Measurements from ENCODE around the gene CA7. TPM values are rescaled to one million over a fixed set of nuclear protein-coding genes. Genes with fewer than 3 reads are reported as not detected.
A peak's percentile ranks its signal among the peaks of the same experiment; 100 is the strongest.

CA7 gene
- total RNA-seq, 4 donors from 2014 or later: 0.33 TPM; not detected in 3

DNA sequence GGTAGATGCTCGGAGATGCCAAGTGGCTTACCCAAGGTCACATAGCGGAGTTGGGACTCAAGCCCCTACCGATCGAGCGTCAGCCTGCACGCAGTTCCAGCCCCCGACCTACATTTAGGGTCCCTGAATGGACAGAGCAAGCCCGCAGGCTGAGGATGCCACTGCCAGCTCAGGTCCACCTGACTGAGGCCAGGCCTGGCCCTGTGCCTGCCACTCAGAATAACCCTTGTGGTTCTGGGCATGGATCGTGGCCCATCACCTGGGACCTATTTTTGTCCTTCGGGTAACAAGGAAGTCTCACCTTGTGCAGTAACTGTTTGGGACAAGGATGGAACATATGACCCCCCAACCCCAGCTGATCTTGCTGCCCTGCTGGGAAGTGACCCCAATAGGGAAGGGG lies 57.4 kb downstream of the CA7 start:
- Histone ChIP-seq H3K4me1 (peaks cover 53 to 94% (median 93%) of the 10 kb centered on the region in 4 donors), H3K27me3 (no peaks in the 10 kb centered on the region), H3K9me3 (no peaks in the 10 kb centered on the region), H3K27ac (replicated peaks in 1 of 4) (peak overlapping the region; percentile 86 to 91 (median 90)), H3K36me3 (no peaks in the 10 kb centered on the region), H3K4me3 (no peak overlapping the region)
- no peak for DNase-seq (ENCODE audit: extremely low spot score)
- TF ChIP-seq, protein P1, sequence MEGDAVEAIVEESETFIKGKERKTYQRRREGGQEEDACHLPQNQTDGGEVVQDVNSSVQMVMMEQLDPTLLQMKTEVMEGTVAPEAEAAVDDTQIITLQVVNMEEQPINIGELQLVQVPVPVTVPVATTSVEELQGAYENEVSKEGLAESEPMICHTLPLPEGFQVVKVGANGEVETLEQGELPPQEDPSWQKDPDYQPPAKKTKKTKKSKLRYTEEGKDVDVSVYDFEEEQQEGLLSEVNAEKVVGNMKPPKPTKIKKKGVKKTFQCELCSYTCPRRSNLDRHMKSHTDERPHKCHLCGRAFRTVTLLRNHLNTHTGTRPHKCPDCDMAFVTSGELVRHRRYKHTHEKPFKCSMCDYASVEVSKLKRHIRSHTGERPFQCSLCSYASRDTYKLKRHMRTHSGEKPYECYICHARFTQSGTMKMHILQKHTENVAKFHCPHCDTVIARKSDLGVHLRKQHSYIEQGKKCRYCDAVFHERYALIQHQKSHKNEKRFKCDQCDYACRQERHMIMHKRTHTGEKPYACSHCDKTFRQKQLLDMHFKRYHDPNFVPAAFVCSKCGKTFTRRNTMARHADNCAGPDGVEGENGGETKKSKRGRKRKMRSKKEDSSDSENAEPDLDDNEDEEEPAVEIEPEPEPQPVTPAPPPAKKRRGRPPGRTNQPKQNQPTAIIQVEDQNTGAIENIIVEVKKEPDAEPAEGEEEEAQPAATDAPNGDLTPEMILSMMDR (IDR thresholded peaks at IDR 0.05): no peak
- TF ChIP-seq EP300 (IDR thresholded peaks at IDR 0.05) (no peak), POLR2AphosphoS5 (IDR thresholded peaks at IDR 0.05) (no peak), POLR2A (IDR thresholded peaks at IDR 0.05; ENCODE audit: low read depth) (no peak)
- intact Hi-C loops (cut with DNase I): no loop called here
- 80% methylated on average over 9 of the region's 10 CpGs for WGBS

DNA sequence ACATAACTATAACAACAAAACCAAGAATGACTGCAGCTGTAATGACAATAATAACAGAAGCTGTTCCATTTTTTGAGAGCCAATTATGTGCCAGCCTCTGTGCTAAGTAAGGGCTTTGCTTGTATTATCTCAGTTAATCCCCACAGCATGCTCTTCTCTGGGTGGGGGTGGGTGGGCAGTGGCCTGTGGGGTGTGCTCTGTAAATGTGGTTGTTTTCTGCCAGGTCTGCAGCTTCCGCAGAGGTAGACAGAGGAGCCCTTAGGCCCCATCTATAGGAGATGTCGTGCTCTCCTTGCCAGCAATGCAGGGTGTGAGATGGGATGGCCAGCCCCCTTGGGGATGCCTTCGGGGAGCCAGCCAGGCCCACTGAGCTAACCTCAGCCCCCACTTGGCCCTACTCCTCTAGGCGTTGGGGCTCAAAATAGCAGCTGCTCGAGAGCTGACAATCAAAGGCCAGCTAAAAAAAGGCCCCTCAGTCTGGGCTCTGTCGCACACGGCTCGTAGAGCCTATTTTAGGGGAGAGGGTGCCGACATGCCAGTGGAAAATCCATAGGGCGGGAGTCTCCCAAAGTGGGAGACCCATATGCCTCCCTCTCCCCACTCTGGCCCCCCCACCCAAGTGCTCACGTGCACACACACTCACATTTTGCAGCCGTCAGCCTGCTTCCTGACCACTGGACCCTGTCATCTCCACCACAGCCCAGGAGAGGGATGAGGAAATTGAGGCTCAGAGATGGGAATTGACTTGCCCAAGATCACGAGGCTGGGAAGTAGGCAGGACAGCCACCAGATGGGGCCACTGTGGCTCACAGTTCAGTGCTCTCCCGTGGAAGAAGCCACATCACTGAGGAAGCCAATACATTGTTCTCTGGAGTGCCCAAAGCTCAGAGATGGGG lies 58.7 kb downstream of the CA7 start:
- Histone ChIP-seq H3K4me3 (no peak overlapping the region), H3K4me1 (peaks cover 64 to 95% (median 92%) of the 10 kb centered on the region in 4 donors), H3K36me3 (no peaks in the 10 kb centered on the region), H3K27me3 (no peaks in the 10 kb centered on the region), H3K27ac (replicated peaks in 1 of 4) (peak overlapping the region; percentile 86 to 91 (median 90)), H3K9me3 (no peaks in the 10 kb centered on the region)
- intact Hi-C loops (cut with DNase I): no loop called here
- 48% methylated on average over 13 of the region's 14 CpGs for WGBS
- TF ChIP-seq, protein P1 (IDR thresholded peaks at IDR 0.05): no peak
- TF ChIP-seq EP300 (IDR thresholded peaks at IDR 0.05) (no peak), POLR2A (IDR thresholded peaks at IDR 0.05; ENCODE audit: low read depth) (no peak), POLR2AphosphoS5 (IDR thresholded peaks at IDR 0.05) (no peak)
- no peak for DNase-seq (ENCODE audit: extremely low spot score)

Other genes starting within 250 kb of the CA7 start
- gene CMTM3, start 239.7 kb upstream of the CA7 start, total RNA-seq: 10 to 100 TPM; 13.7 to 24.5 (median 17.3) TPM
- gene CMTM4, start 147.7 kb upstream of the CA7 start, total RNA-seq: 10 to 100 TPM in 3 of 4 donors, 1 to 10 TPM in 1; 9.8 to 19.8 (median 15.0) TPM
- gene DYNC1LI2, start 92.8 kb upstream of the CA7 start, total RNA-seq: 100 to 1,000 TPM; 167 to 203 (median 186) TPM
- gene TERB1, start 42.8 kb upstream of the CA7 start, total RNA-seq: not detected
- gene NAE1, start 13.4 kb upstream of the CA7 start, total RNA-seq: 10 to 100 TPM; 32.7 to 50.7 (median 42.4) TPM
- 1 to 10 TPM; 5.5 to 9.3 (median 7.6) TPM for gene PDP2, start 36.1 kb downstream of the CA7 start, total RNA-seq
- under 1 TPM in 1 of 4 donors, not detected in 3; 0.52 TPM for gene CDH16, start 74.5 kb downstream of the CA7 start, total RNA-seq
- 10 to 100 TPM; 36.4 to 64.9 (median 55.4) TPM for gene RRAD, start 81.1 kb downstream of the CA7 start, total RNA-seq
- gene CIAO2B, start 90.0 kb downstream of the CA7 start, total RNA-seq: 100 to 1,000 TPM in 1 of 4 donors, 10 to 100 TPM in 3; 83.1 to 101 (median 95.5) TPM
- gene CES2, start 91.1 kb downstream of the CA7 start, total RNA-seq: 10 to 100 TPM; 22.0 to 29.7 (median 26.8) TPM
- under 1 TPM in 3 of 4 donors, not detected in 1; 0.23 to 0.42 (median 0.33) TPM for gene CES3, start 116.9 kb downstream of the CA7 start, total RNA-seq
- 1 to 10 TPM; 2.7 to 4.0 (median 3.3) TPM for gene CES4A, start 144.2 kb downstream of the CA7 start, total RNA-seq
- gene CBFB, start 184.7 kb downstream of the CA7 start, total RNA-seq: 10 to 100 TPM; 20.6 to 39.8 (median 30.6) TPM